NCI-H345 treated with DMSO at 0.1 percent for 48 hours (cell line): Measurements from ENCODE around the gene TMEM140.

Experiments used
- DNase-seq: peaks from one replicate; lab custom pipeline; 2025; ENCODE audit not compliant: unreplicated experiment; lab: John Stamatoyannopoulos, UW

TMEM140 gene

DNA sequence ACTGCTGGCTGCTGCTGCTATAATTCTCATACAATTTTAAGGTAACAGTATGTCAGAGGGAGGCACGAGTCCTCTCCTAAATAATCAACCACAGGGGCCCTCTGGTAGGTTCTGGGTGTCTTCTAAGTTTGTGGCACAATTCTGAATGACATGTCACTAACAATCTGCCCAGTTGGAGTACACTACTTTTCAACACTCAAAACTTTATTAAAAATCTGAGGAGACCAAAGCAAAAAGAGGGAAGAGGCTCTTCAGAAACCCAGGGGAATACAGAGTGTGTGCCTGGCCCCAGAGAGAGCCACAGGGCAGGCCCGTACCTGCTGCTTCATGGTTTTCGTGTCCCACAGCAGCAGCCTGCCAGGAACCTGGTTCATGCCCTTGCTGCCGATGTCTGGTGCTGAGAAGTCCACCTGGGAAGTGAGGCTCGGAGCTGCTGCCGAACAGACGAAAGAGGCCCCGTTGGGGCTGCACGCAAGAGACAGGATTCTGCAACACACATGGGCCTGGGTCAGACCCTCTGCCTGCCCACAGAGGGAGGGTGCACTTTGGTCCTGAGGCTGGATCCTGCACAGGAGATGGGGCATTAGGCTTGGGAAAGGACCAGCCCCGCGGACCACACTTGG is 45.2 kb downstream of the TMEM140 start:
- no peak for DNase-seq

- DNase-seq, result no peak
Observed at GRCh38 chr7:135193615-135194081, 45.8 kb downstream of the TMEM140 start.

GRCh38 chr7:135194494-135195095 is 46.7 kb downstream of the TMEM140 start:
- no peak for DNase-seq

DNA sequence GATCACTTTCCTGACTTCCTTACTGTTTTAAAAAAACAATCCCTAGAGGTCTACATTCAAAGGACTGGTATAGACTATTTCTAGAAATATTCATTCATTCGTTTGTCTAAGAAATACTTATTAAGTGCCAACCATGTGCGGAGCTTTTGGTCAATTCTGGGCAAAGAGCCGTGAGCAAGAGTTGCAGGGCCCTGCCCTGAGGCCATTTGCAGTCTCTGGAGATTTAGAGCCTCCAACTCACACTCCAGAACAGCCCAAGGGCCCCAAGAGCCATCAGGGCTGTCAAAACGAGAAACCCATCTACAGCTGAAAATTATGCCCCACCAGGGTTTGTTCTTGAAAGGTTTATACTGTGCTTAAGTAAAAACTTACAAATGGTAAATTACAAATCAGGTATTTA is 47.3 kb downstream of the TMEM140 start:
- no peak for DNase-seq

GRCh38 chr7:135195968-135196629 is 48.2 kb downstream of the TMEM140 start:
- DNase-seq, result no peak

DNA sequence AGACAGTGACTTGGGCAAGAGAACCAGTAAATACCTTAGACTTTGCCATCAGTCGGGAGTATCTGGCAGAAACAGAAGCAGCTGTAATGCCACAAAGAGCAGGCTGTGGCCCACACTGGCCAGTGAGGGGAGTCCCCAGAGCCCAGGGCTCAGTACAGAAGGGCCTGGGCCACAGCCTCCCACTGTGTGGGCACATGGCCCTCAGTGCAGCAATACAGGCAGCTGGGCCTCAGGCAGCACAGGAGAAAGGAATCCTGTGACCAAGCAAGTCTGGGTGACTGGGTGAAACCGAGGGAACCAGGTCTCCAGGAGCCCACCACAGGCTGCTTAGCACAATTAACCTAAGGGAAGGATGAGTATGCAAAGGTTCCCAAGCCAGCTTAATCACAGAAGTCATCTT is 49.5 kb downstream of the TMEM140 start:
- no peak for DNase-seq

DNA sequence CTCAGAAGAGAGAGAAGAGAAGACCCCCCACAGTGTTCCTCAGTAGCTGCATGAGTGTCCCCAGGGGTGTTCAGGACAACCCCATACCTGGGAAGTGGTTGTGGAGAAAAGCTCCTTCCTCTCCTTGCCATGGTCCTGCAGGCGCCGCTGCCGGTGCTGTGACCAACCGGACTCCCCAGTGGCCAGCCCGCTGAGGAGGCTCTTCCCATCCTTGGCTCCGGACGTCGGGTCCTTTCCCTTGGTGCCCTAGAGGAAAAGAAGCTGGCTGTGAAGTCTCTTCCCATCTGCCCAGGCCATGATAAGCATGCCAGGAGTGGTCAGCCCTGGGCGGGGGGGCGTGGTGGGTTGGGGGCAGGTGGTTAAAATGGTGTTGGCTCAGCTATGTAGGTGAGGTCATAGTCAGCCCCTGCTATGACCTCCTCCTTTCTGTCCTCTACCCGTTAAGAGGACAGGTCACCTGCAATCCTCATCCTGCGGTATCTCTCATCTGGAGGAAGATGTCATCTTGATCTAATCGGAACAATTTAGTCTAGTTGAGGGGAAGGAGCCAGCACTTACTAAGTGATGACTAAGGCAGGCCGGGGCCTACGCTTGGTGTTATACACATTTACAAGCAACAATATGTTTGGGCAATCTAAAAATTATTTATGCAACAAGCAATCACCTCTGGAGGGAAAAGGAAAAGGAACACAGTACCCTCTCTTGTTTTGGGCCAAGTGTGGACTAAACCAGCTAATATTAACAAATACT is 50.2 kb downstream of the TMEM140 start:
- DNase-seq, result no peak

DNA sequence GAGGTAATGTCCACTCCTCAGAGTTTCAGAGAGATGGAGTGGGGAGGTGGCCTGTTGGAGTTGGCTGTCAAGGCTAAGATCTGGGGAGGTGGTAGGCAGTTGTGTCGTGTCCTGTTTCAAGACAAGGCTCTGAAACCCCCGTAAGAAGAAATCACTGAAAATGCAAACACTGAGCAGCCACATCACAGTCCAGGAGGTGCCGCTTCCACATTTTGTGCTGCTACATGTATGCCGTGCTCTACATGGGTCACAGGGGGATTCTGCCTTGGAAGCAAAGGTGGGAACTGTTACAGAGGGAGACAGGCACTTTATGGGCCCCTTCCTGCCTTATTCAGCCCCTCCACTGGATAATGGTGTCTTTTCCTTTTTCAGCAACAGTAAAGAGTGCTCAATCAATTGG is 51.6 kb downstream of the TMEM140 start:
- no peak for DNase-seq

- no peak for DNase-seq
Observed at GRCh38 chr7:135200821-135201331, 53.0 kb downstream of the TMEM140 start.

- DNase-seq, result no peak
Observed at GRCh38 chr7:135201350-135201749, 53.5 kb downstream of the TMEM140 start.

DNA sequence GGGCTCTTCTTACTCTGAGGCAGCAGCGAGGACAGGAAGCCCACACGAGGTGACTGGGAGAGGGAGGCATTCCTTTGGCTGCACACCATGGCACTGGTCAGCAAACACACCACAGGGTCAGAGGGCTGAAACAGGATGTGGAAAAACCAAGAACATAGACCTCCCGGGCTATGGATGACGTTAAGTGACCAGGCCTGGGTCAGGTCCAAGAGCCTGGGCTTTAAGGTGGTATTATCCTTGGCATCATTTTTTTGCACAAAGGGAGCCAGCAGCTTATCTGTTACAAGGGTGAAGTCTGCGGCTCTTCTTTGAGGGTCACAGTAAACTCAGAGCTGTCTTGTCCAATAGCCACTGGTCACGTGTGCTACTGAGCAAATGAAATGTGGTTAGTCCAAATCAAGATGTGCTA is 56.5 kb downstream of the TMEM140 start:
- DNase-seq, result no peak

- DNase-seq, result no peak
Observed at GRCh38 chr7:135204876-135205275, 57.0 kb downstream of the TMEM140 start.

GRCh38 chr7:135205850-135206249 is 58.0 kb downstream of the TMEM140 start:
- DNase-seq, result no peak

- no peak for DNase-seq
Observed at GRCh38 chr7:135206941-135207391, 59.1 kb downstream of the TMEM140 start.

GRCh38 chr7:135207406-135208101 is 59.7 kb downstream of the TMEM140 start:
- no peak for DNase-seq

GRCh38 chr7:135208102-135208793 is 60.4 kb downstream of the TMEM140 start:
- no peak for DNase-seq

DNA sequence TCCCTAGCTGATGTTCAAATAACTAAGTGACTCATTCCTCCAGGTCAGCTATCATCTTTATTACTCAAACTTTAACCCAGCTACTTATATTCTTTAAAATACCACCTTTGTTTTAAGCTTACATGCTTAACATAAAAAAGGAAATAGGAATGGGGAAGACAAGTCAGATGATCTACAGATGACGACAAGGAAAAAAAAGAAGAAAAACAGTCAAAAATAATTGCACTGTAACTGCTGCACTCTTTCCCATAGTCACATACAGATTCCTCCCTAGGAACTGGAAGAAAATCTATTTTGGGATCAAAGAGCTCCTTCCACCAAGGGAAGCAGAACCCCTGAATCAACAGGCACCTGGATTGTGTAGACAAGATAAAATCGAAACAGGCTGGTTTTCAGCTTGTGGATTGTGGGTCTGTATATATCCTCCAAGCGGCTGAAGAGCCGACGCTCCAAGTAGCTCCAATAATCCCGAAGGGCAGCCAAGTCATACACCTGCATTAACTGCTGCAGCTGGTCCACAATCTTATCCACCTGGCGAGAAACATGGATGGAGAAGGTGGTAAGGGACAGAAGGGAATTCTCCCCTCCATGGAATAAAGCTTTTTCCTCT is 61.5 kb downstream of the TMEM140 start:
- no peak for DNase-seq

GRCh38 chr7:135210888-135211178 is 63.0 kb downstream of the TMEM140 start:
- DNase-seq, result no peak

DNA sequence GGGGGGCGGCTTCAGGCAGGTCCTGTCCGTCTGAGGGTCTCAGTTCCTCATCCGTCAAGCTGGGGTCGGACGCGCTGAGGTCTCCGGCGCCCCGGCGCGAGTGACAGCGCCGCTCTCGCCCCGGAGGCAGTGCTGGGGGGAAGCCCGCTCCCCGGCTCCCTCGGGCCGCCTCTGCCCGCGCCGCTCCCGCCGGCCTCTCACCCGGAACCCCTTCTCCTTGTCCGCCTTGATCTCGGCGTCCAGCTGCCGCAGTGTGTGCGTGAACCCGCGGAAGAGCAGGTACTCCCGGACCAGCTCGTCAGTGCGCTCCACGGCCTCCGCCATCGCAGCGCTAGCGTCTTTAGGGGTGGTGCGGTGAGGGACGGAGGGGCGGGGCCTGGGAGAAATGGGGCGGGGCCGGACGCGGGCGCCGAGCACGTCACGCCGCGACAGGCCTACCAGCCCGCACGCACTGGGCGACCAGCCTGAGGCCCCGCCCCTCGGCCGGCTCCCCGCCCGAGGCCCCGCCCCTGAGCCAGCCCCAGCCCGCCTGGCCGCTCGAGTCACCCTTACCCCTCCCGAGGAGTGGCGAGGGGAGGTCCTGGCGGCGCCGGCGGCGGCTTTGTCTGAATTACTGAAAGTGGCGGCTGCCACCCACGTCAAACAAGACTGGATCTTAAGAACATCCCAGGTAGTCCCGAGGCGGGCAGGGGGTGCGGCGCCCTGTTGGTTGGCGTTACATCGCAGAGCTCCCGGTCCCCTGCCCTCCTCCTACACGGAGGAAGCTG is 63.5 kb downstream of the TMEM140 start, which contains the start of gene WDR91:
WDR91 (minus strand) TSS at position 348 of the 767 bp plus-strand sequence; CDS start at position 324, 24 bp downstream.
- peak; percentile 71 for DNase-seq
